NCI-H345 (cell line): ENCODE data around the gene INPPL1.

Source experiments
- DNase-seq: peaks from one replicate; lab custom pipeline; 2025; lab: John Stamatoyannopoulos, UW

The INPPL1 gene

GRCh38 chr11:72280726-72281315, 56.3 kb downstream of the INPPL1 start:
- no peak for DNase-seq

GRCh38 chr11:72283947-72284346, 59.4 kb downstream of the INPPL1 start:
- no peak for DNase-seq

DNA sequence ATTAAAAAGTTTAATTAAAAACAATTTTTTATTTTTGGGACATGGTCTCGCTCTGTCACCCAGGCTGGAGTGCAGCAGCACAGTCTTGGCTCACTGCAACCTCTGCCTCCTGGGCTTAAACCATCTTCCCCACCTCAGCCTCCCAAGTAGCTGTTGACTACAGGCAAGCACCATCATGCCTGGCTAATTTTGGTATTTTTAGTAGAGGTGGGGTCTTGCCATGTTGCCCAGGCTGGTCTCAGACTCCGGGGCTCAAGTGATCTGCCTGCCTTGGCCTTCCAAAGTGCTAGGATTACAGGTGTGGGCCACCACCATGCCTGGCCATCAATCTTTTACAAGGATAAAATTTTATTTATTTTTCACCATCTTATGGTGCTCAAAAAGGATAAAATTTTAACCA, 62.7 kb downstream of the INPPL1 start:
- no peak for DNase-seq
